Fibroblast of lung (primary cell): ENCODE measurements around the gene PAFAH2.

Experiments
- EZH2 ChIP-seq: IDR thresholded peaks from 2 replicates; pipeline ENCODE4 v1.5.1; 2012; ENCODE audit warnings: low read length, control low read depth, mild to moderate bottlenecking; ENCODE audit errors: missing control alignments
- TF ChIP-seq, protein P1 (sequence below), 2 donors: IDR thresholded peaks in 1 of 2; conservative IDR thresholded peaks in 1 of 2; 1 replicate in 1 of 2; 2 replicates in 1 of 2; pipeline ENCODE4 v1.5.1; 2011 to 2012; ENCODE audit warnings: low read length in 2 of 2, control low read depth in 1 of 2, inconsistent platforms in 1 of 2, low read depth in 1 of 2, mild to moderate bottlenecking in 1 of 2

DNA sequence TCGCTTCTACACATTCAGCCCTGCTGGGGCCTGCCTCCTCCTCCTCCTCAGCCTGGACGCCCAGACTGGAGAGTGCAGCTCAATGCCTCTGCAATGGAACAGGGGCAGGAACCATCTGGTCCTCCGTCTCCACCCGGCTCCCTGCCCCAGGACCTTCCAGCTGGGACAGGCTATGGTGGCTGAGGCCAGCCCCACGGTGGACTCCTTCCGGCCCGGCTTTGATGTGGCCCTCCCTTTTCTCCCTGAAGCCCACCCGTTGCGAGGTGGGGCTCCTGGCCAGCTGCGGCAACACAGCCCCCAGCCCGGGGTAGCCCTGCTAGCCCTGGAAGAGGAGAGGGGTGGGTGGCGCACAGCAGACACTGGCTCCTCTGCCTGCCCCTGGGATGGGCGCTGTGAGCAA lies 25.1 kb upstream of the PAFAH2 start:
- TF ChIP-seq, protein P1, sequence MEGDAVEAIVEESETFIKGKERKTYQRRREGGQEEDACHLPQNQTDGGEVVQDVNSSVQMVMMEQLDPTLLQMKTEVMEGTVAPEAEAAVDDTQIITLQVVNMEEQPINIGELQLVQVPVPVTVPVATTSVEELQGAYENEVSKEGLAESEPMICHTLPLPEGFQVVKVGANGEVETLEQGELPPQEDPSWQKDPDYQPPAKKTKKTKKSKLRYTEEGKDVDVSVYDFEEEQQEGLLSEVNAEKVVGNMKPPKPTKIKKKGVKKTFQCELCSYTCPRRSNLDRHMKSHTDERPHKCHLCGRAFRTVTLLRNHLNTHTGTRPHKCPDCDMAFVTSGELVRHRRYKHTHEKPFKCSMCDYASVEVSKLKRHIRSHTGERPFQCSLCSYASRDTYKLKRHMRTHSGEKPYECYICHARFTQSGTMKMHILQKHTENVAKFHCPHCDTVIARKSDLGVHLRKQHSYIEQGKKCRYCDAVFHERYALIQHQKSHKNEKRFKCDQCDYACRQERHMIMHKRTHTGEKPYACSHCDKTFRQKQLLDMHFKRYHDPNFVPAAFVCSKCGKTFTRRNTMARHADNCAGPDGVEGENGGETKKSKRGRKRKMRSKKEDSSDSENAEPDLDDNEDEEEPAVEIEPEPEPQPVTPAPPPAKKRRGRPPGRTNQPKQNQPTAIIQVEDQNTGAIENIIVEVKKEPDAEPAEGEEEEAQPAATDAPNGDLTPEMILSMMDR (conservative IDR thresholded peaks at IDR 0.05 in 1 of 2, IDR thresholded peaks at IDR 0.05 in 1 of 2; ENCODE audit: low read depth in 1 of 2, low read length in 2 of 2) = no peak
- no peak for TF ChIP-seq EZH2
